ENCODE results near the gene GTF3C5.

Gene GTF3C5

DNA sequence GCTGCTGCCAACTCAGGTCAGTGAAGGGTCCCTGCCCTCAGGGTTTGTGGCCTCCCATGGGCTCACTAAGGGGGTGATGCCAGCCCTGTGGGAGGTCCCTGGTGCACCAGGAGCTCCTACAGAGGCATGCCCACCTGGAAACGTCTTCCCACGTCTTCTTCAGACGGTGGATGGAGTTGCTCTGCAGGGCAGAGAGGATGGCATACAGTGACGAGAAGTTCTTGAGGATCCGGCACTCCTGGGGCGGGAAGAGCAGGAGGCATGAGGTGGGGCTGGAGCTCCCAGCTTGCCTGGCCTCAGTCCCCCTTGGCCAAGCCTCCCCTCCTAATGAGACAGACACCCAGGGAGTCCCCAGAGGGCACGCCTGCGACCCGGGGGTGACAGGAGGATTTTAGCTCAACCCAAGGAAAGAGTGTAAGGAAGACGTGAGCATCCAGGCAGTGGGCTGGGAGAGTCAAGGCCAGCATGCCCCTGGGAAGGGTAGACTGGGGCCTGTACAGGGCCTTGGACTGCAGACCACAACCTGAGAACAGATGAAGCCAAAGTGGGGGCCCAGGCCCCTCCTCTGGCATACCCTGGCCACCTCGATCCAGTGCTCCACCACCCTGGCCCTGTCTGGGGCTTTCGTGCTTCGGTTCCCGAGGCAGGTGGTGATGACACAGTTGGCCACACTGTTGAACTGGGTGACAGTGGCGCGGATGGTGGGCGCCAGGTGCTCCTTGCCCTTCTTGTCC, 75.9 kb downstream of the GTF3C5 start:
- no peak for DNase-seq

DNA sequence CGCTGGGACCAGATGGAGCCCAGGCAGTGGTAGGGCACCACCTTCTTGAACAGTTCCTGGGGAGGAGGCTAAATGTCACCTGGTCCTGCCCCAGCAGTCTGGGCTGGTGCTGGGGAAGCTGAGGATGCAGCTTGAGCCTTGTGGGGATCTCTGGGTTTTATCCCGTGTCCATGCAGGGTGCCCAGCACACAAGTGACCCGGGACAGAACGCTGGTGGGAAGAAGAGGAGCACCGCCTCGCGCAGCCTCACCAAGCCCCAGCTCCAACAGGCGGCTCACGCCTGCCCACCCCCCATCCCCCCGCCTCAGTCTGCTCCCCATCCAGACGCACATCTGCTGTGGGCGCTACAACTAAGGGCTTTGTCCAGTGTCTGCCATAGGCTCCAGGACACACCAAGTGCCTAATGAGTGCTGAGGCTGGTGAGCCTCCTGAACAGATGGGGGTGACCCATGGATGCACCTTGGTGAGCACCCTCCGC, 76.5 kb downstream of the GTF3C5 start:
- no peak for DNase-seq
